K562 (cell line): Measurements from ENCODE around the gene STX18. TPM values are rescaled to one million over a fixed set of nuclear protein-coding genes. Genes with fewer than 3 reads are reported as not detected.

Experiments used
- ATF7 ChIP-seq: fragments of 450-650 bp; IDR thresholded peaks from 2 replicates; pipeline ENCODE4 v1.7.1; 2014; ENCODE audit warnings: mild to moderate bottlenecking, moderate library complexity
- CCNT2 ChIP-seq: IDR thresholded peaks from 2 replicates; pipeline ENCODE4 v1.6.1; 2011; ENCODE audit warnings: borderline replicate concordance, low read depth, mild to moderate bottlenecking, moderate library complexity, mixed read lengths, low read length; ENCODE audit not compliant: insufficient read length; ENCODE audit errors: extremely low read depth
- DPF2 ChIP-seq: fragments of 450-650 bp; IDR thresholded peaks from 2 replicates; pipeline ENCODE4 v1.6.1; 2016
- ESRRA ChIP-seq: fragments of 450-650 bp; IDR thresholded peaks from 2 replicates; pipeline ENCODE4 v1.6.1; 2014; ENCODE audit warnings: low read depth, mild to moderate bottlenecking, moderate library complexity, borderline replicate concordance
- FOXP1 ChIP-seq: sonication (generic); formaldehyde crosslinking; IDR thresholded peaks from 2 replicates; pipeline ENCODE4 v1.8.0; 2022; ENCODE audit warnings: mild to moderate bottlenecking, missing genetic modification reagents
- HMGN3 ChIP-seq: IDR thresholded peaks from 2 replicates; pipeline ENCODE4 v1.6.1; 2011; ENCODE audit warnings: borderline replicate concordance, low read depth, mild to moderate bottlenecking, mixed read lengths, low read length; ENCODE audit not compliant: insufficient read length; ENCODE audit errors: extremely low read depth
- HNRNPL ChIP-seq: fragments of 200-400 bp; formaldehyde crosslinking; IDR thresholded peaks from 2 replicates; pipeline ENCODE4 v1.6.1; 2017; ENCODE audit warnings: low read depth, mild to moderate bottlenecking, low read length
- NFE2L1 ChIP-seq: fragments of 450-650 bp; IDR thresholded peaks from 2 replicates; pipeline ENCODE4 v1.6.1; 2016; ENCODE audit warnings: missing genetic modification characterization, low read depth, mild to moderate bottlenecking, missing compliant biosample characterization, moderate library complexity, borderline replicate concordance
- RBM15 ChIP-seq: fragments of 200-400 bp; formaldehyde crosslinking; IDR thresholded peaks from 2 replicates; pipeline ENCODE4 v1.6.1; 2018; ENCODE audit warnings: mild to moderate bottlenecking, low read length, moderate library complexity; ENCODE audit not compliant: insufficient read depth
- ZNF76 ChIP-seq: fragments of 250-450 bp; sonication (Bioruptor Pico); IDR thresholded peaks from 2 replicates; pipeline ENCODE4 v1.4.0; 2020; ENCODE audit warnings: mild to moderate bottlenecking, moderate library complexity, borderline replicate concordance
- polyA plus RNA-seq, 8 experiments: library from polyadenylated mRNA; depleted of rRNA in 4 of 8; stranded (reverse) in 5 of 8; unstranded in 3 of 8; fragments of >200 nt; fragmentation: Nextera tagmentation in 2 of 8; fragmentation: Illumina TruSeq in 1 of 8; extraction: Ambion mirVana in 2 of 8; extraction: Trizol in 1 of 8; gene quantifications; 2 replicates each; pipeline versions ENCODE4 v1.2.1 to v1.2.3, GENCODE V29; 2011 to 2014; ENCODE audit warnings: inconsistent platforms in 1 of 8, missing spikeins in 1 of 8
- total RNA-seq, 7 experiments: library from RNA; depleted of rRNA in 6 of 7; stranded (reverse); fragments of >200 nt in 6 of 7; fragmentation: Illumina TruSeq in 2 of 7; extraction: Trizol in 2 of 7; gene quantifications; 2 replicates each; pipeline versions ENCODE4 v1.2.1 to v1.2.3, GENCODE V29; 2011 to 2021; ENCODE audit warnings: low replicate concordance in 1 of 7
- TF ChIP-seq, protein P1 (sequence below): fragments of 450-650 bp; IDR thresholded peaks from 2 replicates; pipeline ENCODE4 v1.6.1; 2017; ENCODE audit warnings: mild to moderate bottlenecking, moderate library complexity
- TF ChIP-seq, protein P2 (sequence below): fragments of 200-800 bp; sonication (Bioruptor generic); IDR thresholded peaks from 2 replicates; pipeline ENCODE4 v1.6.1; 2016; ENCODE audit warnings: missing genetic modification characterization, missing compliant biosample characterization
- TF ChIP-seq, protein P3 (sequence below): fragments of 250-450 bp; sonication (Bioruptor Pico); IDR thresholded peaks from 2 replicates; pipeline ENCODE4 v1.4.0; 2020; ENCODE audit warnings: mild to moderate bottlenecking, moderate library complexity
- TF ChIP-seq, protein P4 (sequence below), 2 experiments: fragments of 450-650 bp; IDR thresholded peaks; 2 replicates each; pipeline ENCODE4 v1.6.1; 2018; ENCODE audit warnings: mild to moderate bottlenecking in 2 of 2, low read depth in 1 of 2; ENCODE audit not compliant: partially characterized antibody in 2 of 2

The STX18 gene
- total and polyA plus RNA-seq, 9 of the 15 experiments (the other 6 are each of a cell fraction or from before 2014, with no cell fraction given): 6.2 to 41.7 (median 22.7) TPM

DNA sequence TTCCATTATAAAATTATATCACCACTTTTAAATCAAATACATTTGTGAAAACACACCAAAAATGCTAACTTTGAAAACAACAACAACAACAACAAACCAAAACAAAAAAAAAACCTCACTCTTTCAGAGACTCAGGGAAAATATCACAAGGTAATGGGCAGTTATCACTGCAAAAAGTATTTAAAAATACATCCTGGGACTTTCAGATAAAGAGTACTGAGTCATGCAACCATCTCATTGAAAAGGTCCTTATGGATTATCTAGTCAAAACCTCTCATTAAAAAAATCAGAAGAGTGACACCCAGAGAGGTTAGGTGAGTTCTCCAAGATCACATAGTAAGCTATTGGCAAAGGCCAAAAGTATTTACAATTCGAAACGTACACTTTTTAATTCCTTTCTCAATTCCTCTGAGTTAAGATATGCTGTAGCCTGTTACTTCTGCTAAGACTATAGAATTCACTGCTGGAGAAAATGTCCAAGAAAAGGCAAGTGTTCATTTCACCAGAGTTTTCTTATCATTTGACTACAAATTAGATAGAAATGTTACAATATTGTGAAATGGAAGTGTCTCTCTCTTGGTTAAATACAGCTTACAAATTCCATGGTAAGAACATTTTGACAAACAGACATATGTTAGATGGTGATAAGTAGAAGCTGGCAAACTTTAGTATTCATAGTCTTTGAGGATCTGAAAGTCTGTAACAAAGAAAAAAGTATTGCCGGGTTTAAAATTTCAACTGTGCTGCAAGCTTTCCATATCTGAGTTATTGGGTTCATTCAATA, 9.3 kb downstream of the STX18 start (continued):
- TF ChIP-seq ESRRA: no peak
- peak; percentile 92 for TF ChIP-seq DPF2
- TF ChIP-seq, protein P1, sequence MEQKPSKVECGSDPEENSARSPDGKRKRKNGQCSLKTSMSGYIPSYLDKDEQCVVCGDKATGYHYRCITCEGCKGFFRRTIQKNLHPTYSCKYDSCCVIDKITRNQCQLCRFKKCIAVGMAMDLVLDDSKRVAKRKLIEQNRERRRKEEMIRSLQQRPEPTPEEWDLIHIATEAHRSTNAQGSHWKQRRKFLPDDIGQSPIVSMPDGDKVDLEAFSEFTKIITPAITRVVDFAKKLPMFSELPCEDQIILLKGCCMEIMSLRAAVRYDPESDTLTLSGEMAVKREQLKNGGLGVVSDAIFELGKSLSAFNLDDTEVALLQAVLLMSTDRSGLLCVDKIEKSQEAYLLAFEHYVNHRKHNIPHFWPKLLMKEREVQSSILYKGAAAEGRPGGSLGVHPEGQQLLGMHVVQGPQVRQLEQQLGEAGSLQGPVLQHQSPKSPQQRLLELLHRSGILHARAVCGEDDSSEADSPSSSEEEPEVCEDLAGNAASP: no peak
- TF ChIP-seq ZNF76 (CRISPR knock-in tag): no peak
- TF ChIP-seq NFE2L1 (tag): no peak
- TF ChIP-seq HMGN3: no peak
- TF ChIP-seq, protein P2, sequence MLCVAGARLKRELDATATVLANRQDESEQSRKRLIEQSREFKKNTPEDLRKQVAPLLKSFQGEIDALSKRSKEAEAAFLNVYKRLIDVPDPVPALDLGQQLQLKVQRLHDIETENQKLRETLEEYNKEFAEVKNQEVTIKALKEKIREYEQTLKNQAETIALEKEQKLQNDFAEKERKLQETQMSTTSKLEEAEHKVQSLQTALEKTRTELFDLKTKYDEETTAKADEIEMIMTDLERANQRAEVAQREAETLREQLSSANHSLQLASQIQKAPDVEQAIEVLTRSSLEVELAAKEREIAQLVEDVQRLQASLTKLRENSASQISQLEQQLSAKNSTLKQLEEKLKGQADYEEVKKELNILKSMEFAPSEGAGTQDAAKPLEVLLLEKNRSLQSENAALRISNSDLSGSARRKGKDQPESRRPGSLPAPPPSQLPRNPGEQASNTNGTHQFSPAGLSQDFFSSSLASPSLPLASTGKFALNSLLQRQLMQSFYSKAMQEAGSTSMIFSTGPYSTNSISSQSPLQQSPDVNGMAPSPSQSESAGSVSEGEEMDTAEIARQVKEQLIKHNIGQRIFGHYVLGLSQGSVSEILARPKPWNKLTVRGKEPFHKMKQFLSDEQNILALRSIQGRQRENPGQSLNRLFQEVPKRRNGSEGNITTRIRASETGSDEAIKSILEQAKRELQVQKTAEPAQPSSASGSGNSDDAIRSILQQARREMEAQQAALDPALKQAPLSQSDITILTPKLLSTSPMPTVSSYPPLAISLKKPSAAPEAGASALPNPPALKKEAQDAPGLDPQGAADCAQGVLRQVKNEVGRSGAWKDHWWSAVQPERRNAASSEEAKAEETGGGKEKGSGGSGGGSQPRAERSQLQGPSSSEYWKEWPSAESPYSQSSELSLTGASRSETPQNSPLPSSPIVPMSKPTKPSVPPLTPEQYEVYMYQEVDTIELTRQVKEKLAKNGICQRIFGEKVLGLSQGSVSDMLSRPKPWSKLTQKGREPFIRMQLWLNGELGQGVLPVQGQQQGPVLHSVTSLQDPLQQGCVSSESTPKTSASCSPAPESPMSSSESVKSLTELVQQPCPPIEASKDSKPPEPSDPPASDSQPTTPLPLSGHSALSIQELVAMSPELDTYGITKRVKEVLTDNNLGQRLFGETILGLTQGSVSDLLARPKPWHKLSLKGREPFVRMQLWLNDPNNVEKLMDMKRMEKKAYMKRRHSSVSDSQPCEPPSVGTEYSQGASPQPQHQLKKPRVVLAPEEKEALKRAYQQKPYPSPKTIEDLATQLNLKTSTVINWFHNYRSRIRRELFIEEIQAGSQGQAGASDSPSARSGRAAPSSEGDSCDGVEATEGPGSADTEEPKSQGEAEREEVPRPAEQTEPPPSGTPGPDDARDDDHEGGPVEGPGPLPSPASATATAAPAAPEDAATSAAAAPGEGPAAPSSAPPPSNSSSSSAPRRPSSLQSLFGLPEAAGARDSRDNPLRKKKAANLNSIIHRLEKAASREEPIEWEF (CRISPR knock-in tag): 0 out of 2 replicates have a peak, but pooled peaks have one; percentile 57
- TF ChIP-seq ATF7: no peak
- TF ChIP-seq CCNT2: no peak
- TF ChIP-seq, protein P3, sequence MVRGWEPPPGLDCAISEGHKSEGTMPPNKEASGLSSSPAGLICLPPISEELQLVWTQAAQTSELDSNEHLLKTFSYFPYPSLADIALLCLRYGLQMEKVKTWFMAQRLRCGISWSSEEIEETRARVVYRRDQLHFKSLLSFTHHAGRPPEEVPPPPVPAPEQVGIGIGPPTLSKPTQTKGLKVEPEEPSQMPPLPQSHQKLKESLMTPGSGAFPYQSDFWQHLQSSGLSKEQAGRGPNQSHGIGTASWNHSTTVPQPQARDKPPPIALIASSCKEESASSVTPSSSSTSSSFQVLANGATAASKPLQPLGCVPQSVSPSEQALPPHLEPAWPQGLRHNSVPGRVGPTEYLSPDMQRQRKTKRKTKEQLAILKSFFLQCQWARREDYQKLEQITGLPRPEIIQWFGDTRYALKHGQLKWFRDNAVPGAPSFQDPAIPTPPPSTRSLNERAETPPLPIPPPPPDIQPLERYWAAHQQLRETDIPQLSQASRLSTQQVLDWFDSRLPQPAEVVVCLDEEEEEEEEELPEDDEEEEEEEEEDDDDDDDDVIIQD (CRISPR knock-in tag): no peak
- TF ChIP-seq, protein P4, sequence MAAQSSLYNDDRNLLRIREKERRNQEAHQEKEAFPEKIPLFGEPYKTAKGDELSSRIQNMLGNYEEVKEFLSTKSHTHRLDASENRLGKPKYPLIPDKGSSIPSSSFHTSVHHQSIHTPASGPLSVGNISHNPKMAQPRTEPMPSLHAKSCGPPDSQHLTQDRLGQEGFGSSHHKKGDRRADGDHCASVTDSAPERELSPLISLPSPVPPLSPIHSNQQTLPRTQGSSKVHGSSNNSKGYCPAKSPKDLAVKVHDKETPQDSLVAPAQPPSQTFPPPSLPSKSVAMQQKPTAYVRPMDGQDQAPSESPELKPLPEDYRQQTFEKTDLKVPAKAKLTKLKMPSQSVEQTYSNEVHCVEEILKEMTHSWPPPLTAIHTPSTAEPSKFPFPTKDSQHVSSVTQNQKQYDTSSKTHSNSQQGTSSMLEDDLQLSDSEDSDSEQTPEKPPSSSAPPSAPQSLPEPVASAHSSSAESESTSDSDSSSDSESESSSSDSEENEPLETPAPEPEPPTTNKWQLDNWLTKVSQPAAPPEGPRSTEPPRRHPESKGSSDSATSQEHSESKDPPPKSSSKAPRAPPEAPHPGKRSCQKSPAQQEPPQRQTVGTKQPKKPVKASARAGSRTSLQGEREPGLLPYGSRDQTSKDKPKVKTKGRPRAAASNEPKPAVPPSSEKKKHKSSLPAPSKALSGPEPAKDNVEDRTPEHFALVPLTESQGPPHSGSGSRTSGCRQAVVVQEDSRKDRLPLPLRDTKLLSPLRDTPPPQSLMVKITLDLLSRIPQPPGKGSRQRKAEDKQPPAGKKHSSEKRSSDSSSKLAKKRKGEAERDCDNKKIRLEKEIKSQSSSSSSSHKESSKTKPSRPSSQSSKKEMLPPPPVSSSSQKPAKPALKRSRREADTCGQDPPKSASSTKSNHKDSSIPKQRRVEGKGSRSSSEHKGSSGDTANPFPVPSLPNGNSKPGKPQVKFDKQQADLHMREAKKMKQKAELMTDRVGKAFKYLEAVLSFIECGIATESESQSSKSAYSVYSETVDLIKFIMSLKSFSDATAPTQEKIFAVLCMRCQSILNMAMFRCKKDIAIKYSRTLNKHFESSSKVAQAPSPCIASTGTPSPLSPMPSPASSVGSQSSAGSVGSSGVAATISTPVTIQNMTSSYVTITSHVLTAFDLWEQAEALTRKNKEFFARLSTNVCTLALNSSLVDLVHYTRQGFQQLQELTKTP (IDR thresholded peaks at IDR 0.05; ENCODE audit: low read depth in 1 of 2, partially characterized antibody in 2 of 2): peak in 1 of 2 experiments; percentile 52
- TF ChIP-seq RBM15: no peak
- TF ChIP-seq FOXP1 (CRISPR knock-in tag): no peak
- TF ChIP-seq HNRNPL: no peak
